H9 (cell line): ENCODE results near the gene TMCO4. TPM values are rescaled to one million over a fixed set of nuclear protein-coding genes. Genes with fewer than 3 reads are reported as not detected.

Source experiments
- DNase-seq: peaks from one replicate; pipeline ENCODE4 v3.0.0-alpha.2; 2017
- H2AFZ ChIP-seq: one replicate; pipeline ENCODE4 v1.6.1; 2013; ENCODE audit warnings: mild to moderate bottlenecking, low read length, control low read depth, moderate library complexity
- H2AK5ac ChIP-seq: 2 replicates; pipeline ENCODE4 v1.6.1; 2013; ENCODE audit warnings: low read length, control low read depth, mixed read lengths; ENCODE audit not compliant: insufficient read length
- H2BK120ac ChIP-seq: one replicate; pipeline ENCODE4 v1.6.1; 2013; ENCODE audit warnings: low read depth, mild to moderate bottlenecking, low read length, control low read depth, inconsistent platforms; ENCODE audit not compliant: poor library complexity, severe bottlenecking
- H2BK12ac ChIP-seq: 2 replicates; pipeline ENCODE4 v1.6.1; 2013; ENCODE audit warnings: low read length, control low read depth, mixed read lengths, low read depth; ENCODE audit not compliant: insufficient read length
- H2BK15ac ChIP-seq: 2 replicates; pipeline ENCODE4 v1.6.1; 2013; ENCODE audit warnings: low read depth, low read length, control low read depth
- H2BK20ac ChIP-seq: one replicate; pipeline ENCODE4 v1.6.1; 2013; ENCODE audit warnings: low read depth, mild to moderate bottlenecking, low read length, control low read depth, inconsistent platforms; ENCODE audit not compliant: poor library complexity, severe bottlenecking
- H2BK5ac ChIP-seq: 2 replicates; pipeline ENCODE4 v1.6.1; 2013; ENCODE audit warnings: low read length, control low read depth, mixed read lengths; ENCODE audit not compliant: insufficient read length
- H3K14ac ChIP-seq: 2 replicates; pipeline ENCODE4 v1.6.1; 2013; ENCODE audit warnings: low read length, control low read depth; ENCODE audit not compliant: insufficient read depth
- H3K18ac ChIP-seq: 2 replicates; pipeline ENCODE4 v1.6.1; 2013; ENCODE audit warnings: low read depth, mild to moderate bottlenecking, mixed read lengths, low read length, control low read depth; ENCODE audit not compliant: insufficient read length
- H3K23ac ChIP-seq: 2 replicates; pipeline ENCODE4 v1.6.1; 2013; ENCODE audit warnings: low read length, control low read depth, mixed read lengths, low read depth; ENCODE audit not compliant: insufficient read length
- H3K23me2 ChIP-seq: 2 replicates; pipeline ENCODE4 v1.6.1; 2013; ENCODE audit warnings: low read depth, mild to moderate bottlenecking, mixed read lengths, low read length, control low read depth; ENCODE audit not compliant: insufficient read length, poor library complexity, severe bottlenecking
- H3K27ac ChIP-seq: 2 replicates; pipeline ENCODE4 v1.5.1; 2013; ENCODE audit warnings: low read length, control low read depth, mixed read lengths, low read depth; ENCODE audit not compliant: insufficient read length
- H3K27me3 ChIP-seq: 2 replicates; pipeline ENCODE4 v1.6.1; 2013; ENCODE audit warnings: low read length, control low read depth, inconsistent platforms; ENCODE audit not compliant: insufficient read depth
- H3K4ac ChIP-seq: 2 replicates; pipeline ENCODE4 v1.6.1; 2013; ENCODE audit warnings: low read depth, mild to moderate bottlenecking, control low read depth, inconsistent platforms, low read length, moderate library complexity
- H3K4me1 ChIP-seq: 2 replicates; pipeline ENCODE4 v1.6.1; 2013; ENCODE audit warnings: low read length, control low read depth, inconsistent platforms; ENCODE audit not compliant: insufficient read depth
- H3K4me2 ChIP-seq: 2 replicates; pipeline ENCODE4 v1.6.1; 2013; ENCODE audit warnings: low read length, control low read depth, mixed read lengths; ENCODE audit not compliant: insufficient read length, insufficient read depth
- H3K56ac ChIP-seq: 2 replicates; pipeline ENCODE4 v1.6.1; 2013; ENCODE audit warnings: low read depth, mild to moderate bottlenecking, mixed read lengths, low read length, control low read depth; ENCODE audit not compliant: insufficient read length
- H3K79me1 ChIP-seq: 2 replicates; pipeline ENCODE4 v1.6.1; 2013; ENCODE audit warnings: low read depth, mild to moderate bottlenecking, moderate library complexity, low read length, control low read depth, inconsistent platforms; ENCODE audit not compliant: insufficient read depth, poor library complexity, severe bottlenecking
- H3K79me2 ChIP-seq: 2 replicates; pipeline ENCODE4 v1.6.1; 2013; ENCODE audit warnings: low read length, control low read depth, inconsistent platforms; ENCODE audit not compliant: insufficient read depth
- H3K9ac ChIP-seq: 2 replicates; pipeline ENCODE4 v1.6.1; 2013; ENCODE audit warnings: low read length, control low read depth, mixed read lengths; ENCODE audit not compliant: insufficient read length; ENCODE audit errors: extremely low read depth
- H3K9me3 ChIP-seq: one replicate; pipeline ENCODE4 v1.6.1; 2013; ENCODE audit warnings: low read depth, low read length, inconsistent platforms; ENCODE audit not compliant: control insufficient read depth
- H3T11ph ChIP-seq: one replicate; pipeline ENCODE4 v1.6.1; 2013; ENCODE audit warnings: mild to moderate bottlenecking, low read length, control low read depth, inconsistent platforms
- H4K20me1 ChIP-seq: one replicate; pipeline ENCODE4 v1.6.1; 2013; ENCODE audit not compliant: control insufficient read depth, insufficient read length, insufficient read depth
- H4K5ac ChIP-seq: 2 replicates; pipeline ENCODE4 v1.6.1; 2013; ENCODE audit warnings: low read depth, mild to moderate bottlenecking, mixed read lengths, low read length, control low read depth; ENCODE audit not compliant: insufficient read length
- H4K8ac ChIP-seq: replicated peaks from 2 replicates; pipeline ENCODE4 v1.6.1; 2013; ENCODE audit warnings: low read length, control low read depth, mixed read lengths, low read depth; ENCODE audit not compliant: insufficient read length
- H4K91ac ChIP-seq: 2 replicates; pipeline ENCODE4 v1.6.1; 2013; ENCODE audit warnings: low read depth, mild to moderate bottlenecking, moderate library complexity, mixed read lengths, low read length, control low read depth; ENCODE audit not compliant: insufficient read length
- H3K27ac Mint-ChIP-seq, 3 experiments: 2 replicates in 2 of 3; 3 replicates in 1 of 3; pipeline ENCODE4 v1.8.0; 2020 to 2021; ENCODE audit warnings: mixed read lengths in 3 of 3, mild to moderate bottlenecking in 1 of 3, moderate library complexity in 1 of 3
- H3K27me3 Mint-ChIP-seq: 2 replicates; pipeline ENCODE4 v1.8.0; 2021; ENCODE audit warnings: low read depth, mild to moderate bottlenecking, moderate library complexity, mixed read lengths
- H3K36me3 Mint-ChIP-seq, 3 experiments: 2 replicates in 2 of 3; 3 replicates in 1 of 3; pipeline ENCODE4 v1.8.0; 2020 to 2021; ENCODE audit warnings: low read depth in 3 of 3, mixed read lengths in 3 of 3; ENCODE audit not compliant: insufficient read depth in 1 of 3
- H3K4me1 Mint-ChIP-seq, 2 experiments: 2 replicates each; pipeline ENCODE4 v1.8.0; 2020; ENCODE audit warnings: mixed read lengths in 2 of 2
- H3K4me3 Mint-ChIP-seq, 2 experiments: 2 replicates in 1 of 2; 3 replicates in 1 of 2; pipeline ENCODE4 v1.8.0; 2020 to 2021; ENCODE audit warnings: mild to moderate bottlenecking in 2 of 2, mixed read lengths in 2 of 2, moderate library complexity in 1 of 2
- H3K9me3 Mint-ChIP-seq, 2 experiments: 2 replicates in 1 of 2; 3 replicates in 1 of 2; pipeline ENCODE4 v1.8.0; 2020; ENCODE audit warnings: mild to moderate bottlenecking in 2 of 2, mixed read lengths in 2 of 2, moderate library complexity in 1 of 2
- WGBS: extraction: QIAGEN DNeasy Blood & Tissue Kit; methylation state at CpG from one replicate; pipeline ENCODE4 v1.1.7; 2013; ENCODE audit warnings: missing lambda C conversion rate, low lambda C conversion rate, mixed read lengths; ENCODE audit not compliant: insufficient read length; ENCODE audit errors: extremely low coverage; 5-methylcytosine and 5-hydroxymethylcytosine counted together
- total RNA-seq: library from RNA; stranded (reverse); gene quantifications from 2 replicates; pipeline ENCODE4 v1.2.1, GENCODE V29; 2021
- TF ChIP-seq, protein P1 (sequence below): fragments of 200-600 bp; sonication (generic); conservative IDR thresholded peaks from 3 replicates; pipeline ENCODE4 v1.8.0; 2021; ENCODE audit warnings: antibody characterized with exemption, mild to moderate bottlenecking

TMCO4 gene
- total RNA-seq, 1 experiment from 2014 or later, result 4.0 TPM

DNA sequence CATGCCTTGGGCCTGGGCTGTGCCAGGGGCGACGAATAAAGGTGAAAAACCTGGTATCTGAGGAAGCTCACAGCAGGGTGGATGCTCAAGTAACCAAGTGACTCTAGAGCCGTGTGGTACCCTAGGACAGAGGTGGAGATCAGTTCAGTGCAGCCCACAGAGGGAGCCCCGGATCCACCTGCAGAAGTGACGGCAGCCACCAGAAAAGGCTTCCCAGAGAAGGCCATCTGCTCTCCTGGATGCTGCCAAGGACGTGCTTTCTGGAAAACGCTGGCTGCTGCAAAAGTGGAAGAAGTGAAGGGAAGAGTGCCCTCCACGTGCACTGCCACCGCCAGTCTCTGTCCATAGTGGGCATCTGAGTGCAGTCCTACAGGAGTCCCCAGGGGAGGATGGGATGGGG, 27.7 kb downstream of the TMCO4 start:
- DNase-seq, result no peak
- no peak overlapping the region for H3K4me2 ChIP-seq
- no peak overlapping the region for H3K4ac ChIP-seq
- H3T11ph ChIP-seq, result no peak overlapping the region
- H3K4me3 Mint-ChIP-seq, result no peak overlapping the region
- H3K79me2 ChIP-seq, result no peaks in the 10 kb centered on the region
- no peaks in the 10 kb centered on the region for H3K9me3 ChIP-seq
- H2BK15ac ChIP-seq, result no peak overlapping the region
- no peaks in the 10 kb centered on the region for H3K79me1 ChIP-seq
- TF ChIP-seq, protein P1, sequence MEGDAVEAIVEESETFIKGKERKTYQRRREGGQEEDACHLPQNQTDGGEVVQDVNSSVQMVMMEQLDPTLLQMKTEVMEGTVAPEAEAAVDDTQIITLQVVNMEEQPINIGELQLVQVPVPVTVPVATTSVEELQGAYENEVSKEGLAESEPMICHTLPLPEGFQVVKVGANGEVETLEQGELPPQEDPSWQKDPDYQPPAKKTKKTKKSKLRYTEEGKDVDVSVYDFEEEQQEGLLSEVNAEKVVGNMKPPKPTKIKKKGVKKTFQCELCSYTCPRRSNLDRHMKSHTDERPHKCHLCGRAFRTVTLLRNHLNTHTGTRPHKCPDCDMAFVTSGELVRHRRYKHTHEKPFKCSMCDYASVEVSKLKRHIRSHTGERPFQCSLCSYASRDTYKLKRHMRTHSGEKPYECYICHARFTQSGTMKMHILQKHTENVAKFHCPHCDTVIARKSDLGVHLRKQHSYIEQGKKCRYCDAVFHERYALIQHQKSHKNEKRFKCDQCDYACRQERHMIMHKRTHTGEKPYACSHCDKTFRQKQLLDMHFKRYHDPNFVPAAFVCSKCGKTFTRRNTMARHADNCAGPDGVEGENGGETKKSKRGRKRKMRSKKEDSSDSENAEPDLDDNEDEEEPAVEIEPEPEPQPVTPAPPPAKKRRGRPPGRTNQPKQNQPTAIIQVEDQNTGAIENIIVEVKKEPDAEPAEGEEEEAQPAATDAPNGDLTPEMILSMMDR, result peak; percentile 32; the same call in 2 of the 3 replicates
- no peaks in the 10 kb centered on the region; the same call in 1 of the 2 replicates for H3K4me1 ChIP-seq
- H4K20me1 ChIP-seq, result peaks cover 1% of the 10 kb centered on the region
- H3K27me3 Mint-ChIP-seq, result peaks cover 54% of the 10 kb centered on the region
- peaks cover 16 to 27% of the 10 kb centered on the region in 2 experiments for H3K4me1 Mint-ChIP-seq
- H2BK120ac ChIP-seq, result no peak overlapping the region
- H2BK5ac ChIP-seq, result no peak overlapping the region
- H3K27ac Mint-ChIP-seq, result no peak overlapping the region
- no peak overlapping the region for H3K23ac ChIP-seq
- no CpG with 5 or more reads among the region's 9 CpGs for WGBS
- no peaks in the 10 kb centered on the region for H3K23me2 ChIP-seq
- H3K14ac ChIP-seq, result no peak overlapping the region
- H3K56ac ChIP-seq, result no peak overlapping the region
- no peak overlapping the region for H2AK5ac ChIP-seq
- H2BK12ac ChIP-seq, result no peak overlapping the region
- no peak overlapping the region for H3K18ac ChIP-seq
- H2AFZ ChIP-seq, result no peak overlapping the region
- no peak overlapping the region for H2BK20ac ChIP-seq
- no peak overlapping the region for H4K91ac ChIP-seq
- H4K5ac ChIP-seq, result no peak overlapping the region
- no peak overlapping the region for H3K9ac ChIP-seq
- H3K27me3 ChIP-seq, result no peaks in the 10 kb centered on the region
- no peak overlapping the region for H4K8ac ChIP-seq
- no peak overlapping the region for H3K27ac ChIP-seq
- H3K9me3 Mint-ChIP-seq, result no peaks in the 10 kb centered on the region
- no peaks in the 10 kb centered on the region for H3K36me3 Mint-ChIP-seq
